ENCODE results near the gene CABP7.

Gene CABP7

GRCh38 chr22:29705651-29706050 is 14.2 kb upstream of the CABP7 start:
- in situ Hi-C loops (cut with HindIII; ENCODE audit: low sequenced_read_pairs) = no loop called here
- no peak overlapping the region for H3K4me3 ChIP-seq (ENCODE audit: low read depth, low read length)
- TF ChIP-seq, protein P1, sequence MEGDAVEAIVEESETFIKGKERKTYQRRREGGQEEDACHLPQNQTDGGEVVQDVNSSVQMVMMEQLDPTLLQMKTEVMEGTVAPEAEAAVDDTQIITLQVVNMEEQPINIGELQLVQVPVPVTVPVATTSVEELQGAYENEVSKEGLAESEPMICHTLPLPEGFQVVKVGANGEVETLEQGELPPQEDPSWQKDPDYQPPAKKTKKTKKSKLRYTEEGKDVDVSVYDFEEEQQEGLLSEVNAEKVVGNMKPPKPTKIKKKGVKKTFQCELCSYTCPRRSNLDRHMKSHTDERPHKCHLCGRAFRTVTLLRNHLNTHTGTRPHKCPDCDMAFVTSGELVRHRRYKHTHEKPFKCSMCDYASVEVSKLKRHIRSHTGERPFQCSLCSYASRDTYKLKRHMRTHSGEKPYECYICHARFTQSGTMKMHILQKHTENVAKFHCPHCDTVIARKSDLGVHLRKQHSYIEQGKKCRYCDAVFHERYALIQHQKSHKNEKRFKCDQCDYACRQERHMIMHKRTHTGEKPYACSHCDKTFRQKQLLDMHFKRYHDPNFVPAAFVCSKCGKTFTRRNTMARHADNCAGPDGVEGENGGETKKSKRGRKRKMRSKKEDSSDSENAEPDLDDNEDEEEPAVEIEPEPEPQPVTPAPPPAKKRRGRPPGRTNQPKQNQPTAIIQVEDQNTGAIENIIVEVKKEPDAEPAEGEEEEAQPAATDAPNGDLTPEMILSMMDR (IDR thresholded peaks at IDR 0.05; ENCODE audit: low read depth, low read length) = no peak
- DNase-seq (ENCODE audit: low read depth, low spot score) = no peak

GRCh38 chr22:29706486-29706885 is 13.3 kb upstream of the CABP7 start:
- H3K4me3 ChIP-seq (ENCODE audit: low read depth, low read length) = no peak overlapping the region
- DNase-seq (ENCODE audit: low read depth, low spot score) = no peak
- TF ChIP-seq, protein P1 (IDR thresholded peaks at IDR 0.05; ENCODE audit: low read depth, low read length) = no peak
- in situ Hi-C loops (cut with HindIII; ENCODE audit: low sequenced_read_pairs) = no loop called here

DNA sequence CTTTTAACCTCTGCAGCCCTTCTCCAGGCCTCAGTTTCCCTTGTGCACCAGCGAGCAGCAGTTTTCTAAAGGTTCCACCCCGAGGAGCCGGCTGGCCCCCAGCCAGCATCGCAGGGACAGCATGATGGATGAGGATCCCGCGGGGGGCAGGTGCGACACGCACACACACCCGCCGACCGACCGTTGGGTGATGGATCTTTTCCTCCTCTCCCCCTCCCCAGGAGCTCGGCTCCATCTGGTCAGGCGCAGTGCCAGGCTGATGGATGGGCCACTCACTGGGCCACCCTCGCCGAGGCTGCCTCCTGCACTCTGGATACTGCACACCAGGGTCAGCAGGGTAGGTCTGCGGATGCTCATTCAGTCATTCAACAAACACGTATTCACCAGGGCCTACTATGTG is 12.8 kb upstream of the CABP7 start:
- no peak for DNase-seq (ENCODE audit: low read depth, low spot score)
- no peak overlapping the region for H3K4me3 ChIP-seq (ENCODE audit: low read depth, low read length)
- in situ Hi-C loops (cut with HindIII; ENCODE audit: low sequenced_read_pairs) = no loop called here
- TF ChIP-seq, protein P1 (IDR thresholded peaks at IDR 0.05; ENCODE audit: low read depth, low read length) = no peak

- no peak overlapping the region for H3K4me3 ChIP-seq (ENCODE audit: low read depth, low read length)
- TF ChIP-seq, protein P1 (IDR thresholded peaks at IDR 0.05; ENCODE audit: low read depth, low read length) = no peak
- in situ Hi-C loops (cut with HindIII; ENCODE audit: low sequenced_read_pairs) = no loop called here
- DNase-seq (ENCODE audit: low read depth, low spot score) = no peak
Observed at GRCh38 chr22:29707471-29707870, 12.3 kb upstream of the CABP7 start.

DNA sequence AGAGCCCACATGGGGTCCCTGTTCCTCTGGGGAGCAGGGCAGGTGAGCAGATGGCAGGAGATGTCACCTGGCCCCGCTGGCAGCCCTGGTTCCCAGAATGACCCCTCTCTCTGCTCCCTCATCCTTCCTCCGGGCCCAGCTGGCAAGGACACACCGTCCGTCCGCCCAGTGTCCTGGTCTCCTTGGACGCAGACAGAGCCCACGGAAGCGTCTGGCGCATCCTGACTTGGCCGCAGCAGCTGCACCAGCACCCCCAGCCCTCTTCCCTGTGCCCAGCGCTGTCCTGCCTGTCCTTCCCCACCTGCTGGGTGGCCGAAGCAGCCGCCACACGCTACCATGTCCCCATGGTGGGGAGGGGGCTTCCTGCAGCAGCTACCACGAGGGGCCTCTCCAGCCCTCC is 9.6 kb upstream of the CABP7 start:
- TF ChIP-seq, protein P1 (IDR thresholded peaks at IDR 0.05; ENCODE audit: low read depth, low read length) = no peak
- in situ Hi-C loops (cut with HindIII; ENCODE audit: low sequenced_read_pairs) = no loop called here
- no peak overlapping the region for H3K4me3 ChIP-seq (ENCODE audit: low read depth, low read length)
- DNase-seq (ENCODE audit: low read depth, low spot score) = no peak

DNA sequence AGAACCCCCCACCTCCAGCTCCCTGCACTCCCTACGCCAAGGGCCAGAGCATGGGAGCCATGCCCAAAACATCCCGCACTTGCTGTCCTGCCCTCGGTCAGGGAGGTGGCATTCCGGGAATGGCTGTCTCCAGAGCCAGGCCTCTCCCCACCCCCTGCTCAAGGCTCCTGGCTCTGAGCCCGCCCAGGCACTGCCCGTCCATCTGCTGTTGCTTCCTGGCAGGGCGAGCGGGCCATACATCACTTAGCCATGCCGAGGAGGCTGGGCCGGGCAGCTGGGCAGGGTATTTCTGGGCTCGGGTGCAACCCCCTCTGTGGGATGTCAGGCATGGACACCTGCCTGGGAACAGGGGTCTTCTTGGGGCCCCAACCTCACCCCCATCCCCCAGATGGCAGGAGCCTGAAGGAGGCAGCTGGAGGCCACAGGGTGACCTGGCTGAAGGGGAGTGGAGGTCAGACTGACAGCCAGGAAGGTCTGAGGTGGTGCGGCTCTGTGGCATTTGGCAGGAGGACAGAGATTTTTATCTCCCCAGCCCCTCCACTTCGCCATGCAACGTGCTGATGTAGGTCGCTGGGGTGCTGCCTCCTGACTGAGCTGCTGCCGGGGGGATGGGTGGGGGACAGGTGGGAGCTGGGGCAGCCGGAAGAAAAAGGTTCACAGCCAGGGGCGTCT is 8.7 kb upstream of the CABP7 start:
- H3K4me3 ChIP-seq (ENCODE audit: low read depth, low read length) = no peak overlapping the region
- in situ Hi-C loops (cut with HindIII; ENCODE audit: low sequenced_read_pairs) = no loop called here
- no peak for DNase-seq (ENCODE audit: low read depth, low spot score)
- TF ChIP-seq, protein P1 (IDR thresholded peaks at IDR 0.05; ENCODE audit: low read depth, low read length) = no peak
